Right atrium auricular region (tissue), 2 donors: Measurements from ENCODE around the gene SLC8A2. TPM values are rescaled to one million over a fixed set of nuclear protein-coding genes. Genes with fewer than 3 reads are reported as not detected.
A peak's percentile ranks its signal among the peaks of the same experiment; 100 is the strongest.

Source experiments
- DNase-seq: peaks from one replicate; pipeline ENCODE4 v3.0.0-alpha.2; 2019; ENCODE audit warnings: low spot score
- H3K27ac ChIP-seq, 2 donors: fragments of 200-600 bp; sonication (generic); 1 replicate in 1 of 2; 2 replicates in 1 of 2; pipeline ENCODE4 v1.5.1; 2016 to 2019
- H3K27me3 ChIP-seq, 2 donors: fragments of 200-600 bp; sonication (generic); one replicate each; pipeline versions ENCODE4 v1.5.1 to v1.6.0; 2017 to 2019
- H3K36me3 ChIP-seq: fragments of 200-600 bp; sonication (generic); one replicate; pipeline ENCODE4 v1.5.1; 2016
- H3K4me1 ChIP-seq, 2 donors: fragments of 200-600 bp; sonication (generic); one replicate each; pipeline versions ENCODE4 v1.5.1 to v1.6.0; 2017 to 2019
- H3K4me3 ChIP-seq, 2 donors: fragments of 200-600 bp; sonication (generic); 1 replicate in 1 of 2; 2 replicates in 1 of 2; pipeline ENCODE4 v1.5.1; 2017 to 2019; ENCODE audit warnings: mild to moderate bottlenecking in 1 of 2, moderate library complexity in 1 of 2
- H3K9me3 ChIP-seq, 2 donors: fragments of 200-600 bp; sonication (generic); one replicate each; pipeline ENCODE4 v1.5.1; 2019
- CTCF ChIP-seq, 2 donors: fragments of 200-600 bp; sonication (generic); IDR thresholded peaks; one replicate each; pipeline ENCODE4 v1.5.1; 2019; ENCODE audit warnings: antibody characterized with exemption in 2 of 2
- total RNA-seq, 2 donors: library from RNA; depleted of rRNA; stranded (reverse); fragments of >200 nt; gene quantifications; one replicate each; pipeline ENCODE4 v1.1.0, GENCODE V29; 2016

The SLC8A2 gene, protein sequence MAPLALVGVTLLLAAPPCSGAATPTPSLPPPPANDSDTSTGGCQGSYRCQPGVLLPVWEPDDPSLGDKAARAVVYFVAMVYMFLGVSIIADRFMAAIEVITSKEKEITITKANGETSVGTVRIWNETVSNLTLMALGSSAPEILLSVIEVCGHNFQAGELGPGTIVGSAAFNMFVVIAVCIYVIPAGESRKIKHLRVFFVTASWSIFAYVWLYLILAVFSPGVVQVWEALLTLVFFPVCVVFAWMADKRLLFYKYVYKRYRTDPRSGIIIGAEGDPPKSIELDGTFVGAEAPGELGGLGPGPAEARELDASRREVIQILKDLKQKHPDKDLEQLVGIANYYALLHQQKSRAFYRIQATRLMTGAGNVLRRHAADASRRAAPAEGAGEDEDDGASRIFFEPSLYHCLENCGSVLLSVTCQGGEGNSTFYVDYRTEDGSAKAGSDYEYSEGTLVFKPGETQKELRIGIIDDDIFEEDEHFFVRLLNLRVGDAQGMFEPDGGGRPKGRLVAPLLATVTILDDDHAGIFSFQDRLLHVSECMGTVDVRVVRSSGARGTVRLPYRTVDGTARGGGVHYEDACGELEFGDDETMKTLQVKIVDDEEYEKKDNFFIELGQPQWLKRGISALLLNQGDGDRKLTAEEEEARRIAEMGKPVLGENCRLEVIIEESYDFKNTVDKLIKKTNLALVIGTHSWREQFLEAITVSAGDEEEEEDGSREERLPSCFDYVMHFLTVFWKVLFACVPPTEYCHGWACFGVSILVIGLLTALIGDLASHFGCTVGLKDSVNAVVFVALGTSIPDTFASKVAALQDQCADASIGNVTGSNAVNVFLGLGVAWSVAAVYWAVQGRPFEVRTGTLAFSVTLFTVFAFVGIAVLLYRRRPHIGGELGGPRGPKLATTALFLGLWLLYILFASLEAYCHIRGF
- under 1 TPM; 0.28 to 0.37 TPM for total RNA-seq

DNA sequence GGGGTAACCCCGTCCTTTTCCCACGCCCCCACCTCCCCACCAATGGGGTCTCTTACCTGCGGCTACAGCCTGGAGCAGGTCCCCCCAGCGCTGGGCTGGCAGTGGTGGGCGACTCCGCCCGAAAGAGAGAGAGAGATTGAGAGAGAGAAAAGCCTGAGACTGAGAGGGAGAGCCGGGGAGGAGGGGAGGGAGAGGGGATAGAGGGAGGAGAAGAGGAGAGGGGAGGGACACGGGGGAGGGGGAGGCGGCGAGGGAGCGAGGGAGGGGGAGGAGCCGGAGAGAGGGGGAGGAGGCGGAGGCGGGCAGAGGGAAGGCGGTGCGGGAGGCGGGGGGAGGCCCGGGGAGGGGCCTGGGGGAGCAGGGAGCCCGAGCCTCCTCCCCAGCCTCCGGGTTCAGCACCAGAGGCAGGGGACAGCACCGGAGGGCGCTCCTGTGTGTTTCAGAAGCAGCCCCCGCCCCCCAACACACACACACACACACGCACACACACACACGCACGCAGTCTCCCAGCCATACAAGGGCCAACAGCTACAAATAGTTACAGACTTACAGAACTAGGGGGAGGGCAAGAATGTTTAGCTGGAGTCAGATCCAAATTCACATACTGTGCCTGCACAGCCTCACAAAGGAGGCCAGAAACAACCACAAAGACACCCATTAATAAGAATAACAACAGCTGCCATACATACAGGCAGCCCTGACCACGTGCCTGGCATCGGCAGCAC is at the start of gene SLC8A2:
Gene SLC8A2, minus strand, starts transcription at position 161 of the 725 bp plus-strand sequence. CDS start 5,490 bp downstream, outside the sequence.
- peak within 1 kb of the TSS in 1 of 2 donors; percentile 25 for H3K4me3 ChIP-seq
- no peak within 1 kb of the TSS for H3K27ac ChIP-seq
- no peaks in the 10 kb centered on the region for H3K9me3 ChIP-seq
- peaks cover 0 to 16% of the 10 kb centered on the region in 2 donors for H3K4me1 ChIP-seq
- H3K27me3 ChIP-seq: peaks cover 0 to 3% of the 10 kb centered on the region in 2 donors
- H3K36me3 ChIP-seq: no peaks in the 10 kb centered on the region
- no peak for TF ChIP-seq CTCF (IDR thresholded peaks at IDR 0.05)
- DNase-seq: no peak

DNA sequence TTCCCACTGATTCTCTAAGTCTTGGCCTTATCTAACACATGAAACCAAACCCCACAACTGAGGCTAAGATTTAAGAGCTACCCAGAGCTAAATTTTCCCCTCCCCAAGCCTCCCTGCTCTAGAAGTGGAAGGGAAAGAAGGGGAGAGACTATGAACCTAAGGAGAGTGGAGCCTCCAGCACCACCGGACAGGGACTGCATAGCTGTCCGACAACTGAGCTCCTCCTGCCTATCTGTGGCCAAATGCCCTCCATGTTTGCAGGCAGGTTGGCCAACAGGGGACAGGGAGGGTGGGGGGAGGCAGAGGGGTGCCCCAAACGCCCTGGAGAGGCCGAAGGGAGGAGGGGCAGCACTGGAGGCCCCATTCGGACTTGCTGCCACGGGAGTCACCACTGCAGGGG is 49.1 kb upstream of the SLC8A2 start:
- Histone ChIP-seq H3K4me1 (peaks cover 0 to 6% of the 10 kb centered on the region in 2 donors), H3K9me3 (no peaks in the 10 kb centered on the region), H3K4me3 (no peak overlapping the region), H3K27ac (no peak overlapping the region), H3K27me3 (no peaks in the 10 kb centered on the region), H3K36me3 (no peaks in the 10 kb centered on the region)
- no peak for TF ChIP-seq CTCF (IDR thresholded peaks at IDR 0.05)
- DNase-seq: no peak

DNA sequence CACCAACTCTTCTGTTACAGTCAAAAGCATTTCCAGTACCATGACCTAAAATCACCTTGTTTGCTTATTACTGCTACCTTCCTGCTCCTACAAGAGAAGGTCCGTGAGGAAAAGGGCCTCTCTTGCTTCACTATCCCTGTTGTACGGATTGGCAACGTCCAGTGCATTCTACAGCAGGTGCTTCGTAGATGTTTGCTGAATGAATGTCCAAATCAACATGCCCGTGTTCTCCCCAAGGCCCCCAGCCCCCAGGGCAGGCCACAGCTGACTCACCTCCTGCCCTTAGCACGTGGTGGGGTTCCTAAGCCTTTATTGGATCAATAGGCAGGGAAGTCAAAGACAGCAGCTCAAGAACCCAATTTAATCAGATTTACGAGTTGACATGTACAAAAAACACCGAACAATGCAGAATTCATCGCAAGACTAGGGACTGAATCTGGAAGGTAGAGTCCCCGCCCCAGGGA is 48.7 kb upstream of the SLC8A2 start:
- H3K27ac ChIP-seq: no peak overlapping the region
- H3K9me3 ChIP-seq: no peaks in the 10 kb centered on the region
- no peaks in the 10 kb centered on the region for H3K27me3 ChIP-seq
- no peak overlapping the region for H3K4me3 ChIP-seq
- no peak for TF ChIP-seq CTCF (IDR thresholded peaks at IDR 0.05)
- no peak for DNase-seq
- H3K4me1 ChIP-seq: peaks cover 0 to 10% of the 10 kb centered on the region in 2 donors
- H3K36me3 ChIP-seq: no peaks in the 10 kb centered on the region

GRCh38 chr19:47518854-47519253 is 47.2 kb upstream of the SLC8A2 start:
- H3K9me3 ChIP-seq: no peaks in the 10 kb centered on the region
- DNase-seq: no peak
- H3K27me3 ChIP-seq: no peaks in the 10 kb centered on the region
- TF ChIP-seq CTCF (IDR thresholded peaks at IDR 0.05): no peak
- no peak overlapping the region for H3K4me3 ChIP-seq
- no peak overlapping the region for H3K27ac ChIP-seq
- H3K36me3 ChIP-seq: no peaks in the 10 kb centered on the region
- peaks cover 0 to 14% of the 10 kb centered on the region in 2 donors for H3K4me1 ChIP-seq

DNA sequence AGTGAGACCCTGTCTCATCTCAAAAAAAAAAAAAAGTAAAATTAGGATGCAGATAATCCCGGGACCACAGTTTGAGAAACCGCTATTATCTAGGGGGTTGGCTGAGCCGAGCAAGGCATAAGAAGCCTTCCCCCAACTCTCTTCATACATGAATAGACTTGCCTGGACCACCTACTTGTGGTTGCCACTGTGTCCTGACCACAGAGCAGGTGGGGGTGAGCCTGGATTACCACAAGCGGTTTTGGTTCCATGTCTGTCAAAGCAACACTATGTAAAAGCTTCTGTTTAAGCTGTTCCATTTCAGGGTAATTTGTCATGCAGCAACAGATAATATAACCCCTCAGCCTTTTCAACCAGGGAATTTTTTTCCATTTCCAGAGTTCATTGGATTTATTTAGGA is 46.4 kb upstream of the SLC8A2 start:
- H3K4me3 ChIP-seq: no peak overlapping the region
- DNase-seq: no peak
- no peak overlapping the region for H3K27ac ChIP-seq
- TF ChIP-seq CTCF (IDR thresholded peaks at IDR 0.05): no peak
- peaks cover 0 to 16% of the 10 kb centered on the region in 2 donors for H3K4me1 ChIP-seq
- no peaks in the 10 kb centered on the region for H3K9me3 ChIP-seq
- H3K36me3 ChIP-seq: no peaks in the 10 kb centered on the region
- no peaks in the 10 kb centered on the region for H3K27me3 ChIP-seq
